Measurements from ENCODE around the gene ITCH.
A peak's percentile ranks its signal among the peaks of the same experiment; 100 is the strongest.

Gene ITCH

GRCh38 chr20:34445177-34446065 lies 82.3 kb downstream of the ITCH start:
- H3K4me3 ChIP-seq (ENCODE audit: low read depth, low read length): no peak overlapping the region
- CTCF ChIA-PET: interaction anchor here (1.0 to 2.9 kb wide), 2 partner anchors 10 to 133 kb away, joined by 3 to 11 read pairs; no protein-coding TSS in a partner anchor
- DNase-seq (ENCODE audit: low read depth, low spot score): no peak
- TF ChIP-seq CTCF (IDR thresholded peaks at IDR 0.05; ENCODE audit: insufficient read depth, low read length, missing control alignments): no peak
- POLR2A ChIA-PET: interaction anchor here (0.6 kb wide), 1 partner anchor 42 kb away, joined by 4 read pairs; no protein-coding TSS in a partner anchor

GRCh38 chr20:34448517-34448916 lies 85.4 kb downstream of the ITCH start:
- no peak for TF ChIP-seq CTCF (IDR thresholded peaks at IDR 0.05; ENCODE audit: insufficient read depth, low read length, missing control alignments)
- no peak for DNase-seq (ENCODE audit: low read depth, low spot score)
- H3K4me3 ChIP-seq (ENCODE audit: low read depth, low read length): no peak overlapping the region
- CTCF ChIA-PET: interaction anchor here (2.6 kb wide), 1 partner anchor 136 kb away, joined by 18 read pairs; no protein-coding TSS in a partner anchor
- POLR2A ChIA-PET: no interaction called here

- no peak overlapping the region for H3K4me3 ChIP-seq (ENCODE audit: low read depth, low read length)
- TF ChIP-seq CTCF (IDR thresholded peaks at IDR 0.05; ENCODE audit: insufficient read depth, low read length, missing control alignments): no peak
- DNase-seq (ENCODE audit: low read depth, low spot score): no peak
- CTCF ChIA-PET: interaction anchor here (1.0 to 2.6 kb wide), 7 partner anchors 10 to 259 kb away, joined by 3 to 18 read pairs (median 4); no protein-coding TSS in a partner anchor
- POLR2A ChIA-PET: no interaction called here
Observed at GRCh38 chr20:34449674-34450592, 86.9 kb downstream of the ITCH start.

- H3K4me3 ChIP-seq (ENCODE audit: low read depth, low read length): no peak overlapping the region
- ChIA-PET CTCF (interaction anchor here (6.1 kb wide), 1 partner anchor 140 kb away, joined by 29 read pairs; no protein-coding TSS in a partner anchor), POLR2A (interaction anchor here (1.0 kb wide), 1 partner anchor 15 kb away, joined by 3 read pairs; no protein-coding TSS in a partner anchor)
- DNase-seq (ENCODE audit: low read depth, low spot score): peak; percentile 24
- no peak for TF ChIP-seq CTCF (IDR thresholded peaks at IDR 0.05; ENCODE audit: insufficient read depth, low read length, missing control alignments)
Observed at GRCh38 chr20:34452281-34452982, 89.4 kb downstream of the ITCH start.

GRCh38 chr20:34458631-34459030 lies 95.6 kb downstream of the ITCH start:
- ChIA-PET CTCF (interaction anchor here (1.2 kb wide), 2 partner anchors 19 to 146 kb away, joined by 3 to 7 read pairs; no protein-coding TSS in a partner anchor), POLR2A (no interaction called here)
- TF ChIP-seq CTCF (IDR thresholded peaks at IDR 0.05; ENCODE audit: insufficient read depth, low read length, missing control alignments): no peak
- DNase-seq (ENCODE audit: low read depth, low spot score): peak; percentile 17
- H3K4me3 ChIP-seq (ENCODE audit: low read depth, low read length): no peak overlapping the region
